ENCODE data around the gene NPAS2.

The NPAS2 gene

GRCh38 chr2:100967716-100968115 lies 147.8 kb downstream of the NPAS2 start:
- H3K27me3 ChIP-seq (ENCODE audit: insufficient read depth, poor library complexity, severe bottlenecking) = no peaks in the 10 kb centered on the region
- H3K27ac ChIP-seq (ENCODE audit: poor library complexity, severe bottlenecking) = no peak overlapping the region
- no peak for DNase-seq (ENCODE audit: low spot score)
- no peak for ATAC-seq (ENCODE audit: low read depth)
- peaks cover 11% of the 10 kb centered on the region for H3K36me3 ChIP-seq (ENCODE audit: low read depth)
- no peak for TF ChIP-seq CTCF (IDR thresholded peaks at IDR 0.05; ENCODE audit: poor library complexity, severe bottlenecking)
- no peak overlapping the region for H3K4me3 ChIP-seq (ENCODE audit: severe bottlenecking)
- no peaks in the 10 kb centered on the region for H3K9me3 ChIP-seq (ENCODE audit: severe bottlenecking)
- H3K4me1 ChIP-seq (ENCODE audit: insufficient read depth, poor library complexity, severe bottlenecking) = no peaks in the 10 kb centered on the region

- no peak for DNase-seq (ENCODE audit: low spot score)
- Histone ChIP-seq H3K4me1 (ENCODE audit: insufficient read depth, poor library complexity, severe bottlenecking) (no peaks in the 10 kb centered on the region), H3K36me3 (ENCODE audit: low read depth) (peaks cover 14% of the 10 kb centered on the region), H3K27me3 (ENCODE audit: insufficient read depth, poor library complexity, severe bottlenecking) (no peaks in the 10 kb centered on the region), H3K4me3 (ENCODE audit: severe bottlenecking) (no peak overlapping the region), H3K27ac (ENCODE audit: poor library complexity, severe bottlenecking) (no peak overlapping the region), H3K9me3 (ENCODE audit: severe bottlenecking) (no peaks in the 10 kb centered on the region)
- no peak for TF ChIP-seq CTCF (IDR thresholded peaks at IDR 0.05; ENCODE audit: poor library complexity, severe bottlenecking)
- no peak for ATAC-seq (ENCODE audit: low read depth)
Observed at GRCh38 chr2:100968146-100969145, 148.5 kb downstream of the NPAS2 start.

GRCh38 chr2:100969998-100970397 lies 150.1 kb downstream of the NPAS2 start:
- DNase-seq (ENCODE audit: low spot score) (no peak), ATAC-seq (ENCODE audit: low read depth) (no peak)
- Histone ChIP-seq H3K36me3 (ENCODE audit: low read depth) (peaks cover 11% of the 10 kb centered on the region), H3K4me1 (ENCODE audit: insufficient read depth, poor library complexity, severe bottlenecking) (no peaks in the 10 kb centered on the region), H3K4me3 (ENCODE audit: severe bottlenecking) (no peak overlapping the region), H3K9me3 (ENCODE audit: severe bottlenecking) (no peaks in the 10 kb centered on the region), H3K27ac (ENCODE audit: poor library complexity, severe bottlenecking) (no peak overlapping the region), H3K27me3 (ENCODE audit: insufficient read depth, poor library complexity, severe bottlenecking) (no peaks in the 10 kb centered on the region)
- TF ChIP-seq CTCF (IDR thresholded peaks at IDR 0.05; ENCODE audit: poor library complexity, severe bottlenecking) = no peak

- no peak for ATAC-seq (ENCODE audit: low read depth)
- Histone ChIP-seq H3K4me3 (ENCODE audit: severe bottlenecking) (no peak overlapping the region), H3K9me3 (ENCODE audit: severe bottlenecking) (no peaks in the 10 kb centered on the region), H3K27ac (ENCODE audit: poor library complexity, severe bottlenecking) (no peak overlapping the region), H3K4me1 (ENCODE audit: insufficient read depth, poor library complexity, severe bottlenecking) (no peaks in the 10 kb centered on the region), H3K36me3 (ENCODE audit: low read depth) (peaks cover 23% of the 10 kb centered on the region), H3K27me3 (ENCODE audit: insufficient read depth, poor library complexity, severe bottlenecking) (no peaks in the 10 kb centered on the region)
- TF ChIP-seq CTCF (IDR thresholded peaks at IDR 0.05; ENCODE audit: poor library complexity, severe bottlenecking) = no peak
- no peak for DNase-seq (ENCODE audit: low spot score)
Observed at GRCh38 chr2:100971221-100971620, 151.3 kb downstream of the NPAS2 start.

GRCh38 chr2:100972452-100972851 lies 152.5 kb downstream of the NPAS2 start:
- no peak for DNase-seq (ENCODE audit: low spot score)
- no peak for ATAC-seq (ENCODE audit: low read depth)
- no peak for TF ChIP-seq CTCF (IDR thresholded peaks at IDR 0.05; ENCODE audit: poor library complexity, severe bottlenecking)
- Histone ChIP-seq H3K36me3 (ENCODE audit: low read depth) (peaks cover 28% of the 10 kb centered on the region), H3K27ac (ENCODE audit: poor library complexity, severe bottlenecking) (no peak overlapping the region), H3K9me3 (ENCODE audit: severe bottlenecking) (no peaks in the 10 kb centered on the region), H3K27me3 (ENCODE audit: insufficient read depth, poor library complexity, severe bottlenecking) (no peaks in the 10 kb centered on the region), H3K4me1 (ENCODE audit: insufficient read depth, poor library complexity, severe bottlenecking) (no peaks in the 10 kb centered on the region), H3K4me3 (ENCODE audit: severe bottlenecking) (no peak overlapping the region)
